GM23248 (cell line): ENCODE measurements around the gene TXLNA.

Experiments used
- EZH2 ChIP-seq: fragments of 200-600 bp; sonication (generic); IDR thresholded peaks from 2 replicates; pipeline ENCODE4 v1.6.1; 2018; ENCODE audit warnings: antibody characterized with exemption, mild to moderate bottlenecking; ENCODE audit not compliant: insufficient read depth, poor library complexity, severe bottlenecking
- EZH2phosphoT487 ChIP-seq: fragments of 200-600 bp; sonication (generic); IDR thresholded peaks from 2 replicates; pipeline ENCODE4 v1.6.1; 2018; ENCODE audit warnings: antibody characterized with exemption, moderate library complexity, mild to moderate bottlenecking, low read depth; ENCODE audit not compliant: insufficient read depth

GRCh38 chr1:32199043-32199716 is 19.7 kb downstream of the TXLNA start:
- TF ChIP-seq EZH2phosphoT487 (no peak), EZH2 (no peak)
